Measurements from ENCODE around the gene SORCS2.

SORCS2 gene

GRCh38 chr4:7714176-7714575 lies 521.8 kb downstream of the SORCS2 start:
- no peaks in the 10 kb centered on the region for H3K79me2 ChIP-seq (ENCODE audit: insufficient read depth, low read length)
- no peak for ATAC-seq (ENCODE audit: insufficient read depth, low read depth)
- H2AFZ ChIP-seq (ENCODE audit: low read depth, low read length): no peak overlapping the region
- H3K27me3 ChIP-seq (ENCODE audit: insufficient read depth, low read length, poor library complexity): peaks cover 6% of the 10 kb centered on the region
- no peaks in the 10 kb centered on the region; the same call in 1 of the 2 replicates for H4K20me1 ChIP-seq (ENCODE audit: insufficient read depth, low read length)
- H3K9me3 ChIP-seq (ENCODE audit: insufficient read depth, low read length, severe bottlenecking): no peaks in the 10 kb centered on the region
- H3K4me2 ChIP-seq (ENCODE audit: insufficient read depth, low read length): no peak overlapping the region
- no peak overlapping the region for H3K4me3 ChIP-seq (ENCODE audit: low read depth in 1 of 2, low read length in 2 of 2)
- no peak overlapping the region for H3K9ac ChIP-seq (ENCODE audit: low read depth, low read length)
- H3K4me1 ChIP-seq (ENCODE audit: insufficient read depth, low read length): no peaks in the 10 kb centered on the region
- H3K36me3 ChIP-seq (ENCODE audit: insufficient read depth, low read length): no peaks in the 10 kb centered on the region
- no peak for DNase-seq
- H3K27ac ChIP-seq (ENCODE audit: low read length): no peak overlapping the region
- no peak for TF ChIP-seq EZH2 (IDR thresholded peaks at IDR 0.05; ENCODE audit: borderline replicate concordance, low read depth, low read length, severe bottlenecking)
- no peak for TF ChIP-seq CTCF (IDR thresholded peaks at IDR 0.05; ENCODE audit: borderline replicate concordance, extremely low read depth, low read length, poor library complexity, severe bottlenecking)

- Histone ChIP-seq H3K4me2 (ENCODE audit: insufficient read depth, low read length) (no peak overlapping the region), H3K4me1 (ENCODE audit: insufficient read depth, low read length) (no peaks in the 10 kb centered on the region), H3K36me3 (ENCODE audit: insufficient read depth, low read length) (no peaks in the 10 kb centered on the region), H3K79me2 (ENCODE audit: insufficient read depth, low read length) (no peaks in the 10 kb centered on the region), H3K9ac (ENCODE audit: low read depth, low read length) (no peak overlapping the region), H3K27ac (ENCODE audit: low read length) (no peak overlapping the region), H3K9me3 (ENCODE audit: insufficient read depth, low read length, severe bottlenecking) (no peaks in the 10 kb centered on the region), H3K27me3 (ENCODE audit: insufficient read depth, low read length, poor library complexity) (peaks cover 3% of the 10 kb centered on the region), H4K20me1 (ENCODE audit: insufficient read depth, low read length) (no peaks in the 10 kb centered on the region; the same call in 1 of the 2 replicates), H3K4me3 (ENCODE audit: low read depth in 1 of 2, low read length in 2 of 2) (no peak overlapping the region), H2AFZ (ENCODE audit: low read depth, low read length) (no peak overlapping the region)
- TF ChIP-seq EZH2 (IDR thresholded peaks at IDR 0.05; ENCODE audit: borderline replicate concordance, low read depth, low read length, severe bottlenecking) (no peak), CTCF (IDR thresholded peaks at IDR 0.05; ENCODE audit: borderline replicate concordance, extremely low read depth, low read length, poor library complexity, severe bottlenecking) (no peak)
- no peak for ATAC-seq (ENCODE audit: insufficient read depth, low read depth)
- DNase-seq: no peak
Observed at GRCh38 chr4:7714738-7715137, 522.4 kb downstream of the SORCS2 start.

GRCh38 chr4:7715271-7716009 lies 523.1 kb downstream of the SORCS2 start:
- H3K79me2 ChIP-seq (ENCODE audit: insufficient read depth, low read length): no peaks in the 10 kb centered on the region
- no peaks in the 10 kb centered on the region for H3K4me1 ChIP-seq (ENCODE audit: insufficient read depth, low read length)
- ATAC-seq (ENCODE audit: insufficient read depth, low read depth) (no peak), DNase-seq (no peak)
- H3K9me3 ChIP-seq (ENCODE audit: insufficient read depth, low read length, severe bottlenecking): no peaks in the 10 kb centered on the region
- no peak overlapping the region for H3K27ac ChIP-seq (ENCODE audit: low read length)
- no peak overlapping the region for H3K4me3 ChIP-seq (ENCODE audit: low read depth in 1 of 2, low read length in 2 of 2)
- H3K9ac ChIP-seq (ENCODE audit: low read depth, low read length): no peak overlapping the region
- no peak for TF ChIP-seq CTCF (IDR thresholded peaks at IDR 0.05; ENCODE audit: borderline replicate concordance, extremely low read depth, low read length, poor library complexity, severe bottlenecking)
- TF ChIP-seq EZH2 (IDR thresholded peaks at IDR 0.05; ENCODE audit: borderline replicate concordance, low read depth, low read length, severe bottlenecking): no peak
- no peaks in the 10 kb centered on the region for H4K20me1 ChIP-seq (ENCODE audit: insufficient read depth, low read length)
- no peaks in the 10 kb centered on the region for H3K36me3 ChIP-seq (ENCODE audit: insufficient read depth, low read length)
- H2AFZ ChIP-seq (ENCODE audit: low read depth, low read length): no peak overlapping the region
- no peak overlapping the region for H3K4me2 ChIP-seq (ENCODE audit: insufficient read depth, low read length)
- no peaks in the 10 kb centered on the region for H3K27me3 ChIP-seq (ENCODE audit: insufficient read depth, low read length, poor library complexity)
